Measurements from ENCODE around the gene SLC16A2.

Gene SLC16A2

GRCh38 chrX:74535086-74535407, 113.8 kb downstream of the SLC16A2 start:
- no peak for TF ChIP-seq CSRNP3 (CRISPR knock-in tag; IDR thresholded peaks at IDR 0.05)
- no peak for TF ChIP-seq ARNTL (CRISPR knock-in tag; IDR thresholded peaks at IDR 0.05; ENCODE audit: borderline replicate concordance, low read depth)
- TF ChIP-seq CSDC2 (CRISPR knock-in tag; IDR thresholded peaks at IDR 0.05), result no peak
- no peak for TF ChIP-seq PPARA (CRISPR knock-in tag; IDR thresholded peaks at IDR 0.05; ENCODE audit: borderline replicate concordance)
- TF ChIP-seq ISL1 (CRISPR knock-in tag; IDR thresholded peaks at IDR 0.05), result no peak
- no peak for TF ChIP-seq GLIS3 (CRISPR knock-in tag; IDR thresholded peaks at IDR 0.05)
- TF ChIP-seq BACH2 (CRISPR knock-in tag; IDR thresholded peaks at IDR 0.05; ENCODE audit: borderline replicate concordance), result no peak
- TF ChIP-seq TOX (CRISPR knock-in tag; IDR thresholded peaks at IDR 0.05; ENCODE audit: borderline replicate concordance), result no peak
- no peak for TF ChIP-seq ZFP3 (CRISPR knock-in tag; IDR thresholded peaks at IDR 0.05)
- peak; percentile 2; the same call in 2 of the 3 replicates for ATAC-seq

- TF ChIP-seq ZFP3 (CRISPR knock-in tag; IDR thresholded peaks at IDR 0.05) (no peak), CSRNP3 (CRISPR knock-in tag; IDR thresholded peaks at IDR 0.05) (no peak), TCF4 (CRISPR knock-in tag; IDR thresholded peaks at IDR 0.05; ENCODE audit: borderline replicate concordance) (no peak), SNAI2 (CRISPR knock-in tag; IDR thresholded peaks at IDR 0.05) (no peak), ZNF8 (CRISPR knock-in tag; IDR thresholded peaks at IDR 0.05) (no peak), ZNF70 (CRISPR knock-in tag; IDR thresholded peaks at IDR 0.05) (peak; percentile 21; the same call in 1 of the 2 replicates), ESRRG (CRISPR knock-in tag; IDR thresholded peaks at IDR 0.05) (no peak), POU6F1 (CRISPR knock-in tag; IDR thresholded peaks at IDR 0.05; ENCODE audit: borderline replicate concordance, low read depth) (no peak)
- peak; percentile 70 for ATAC-seq
Measured at GRCh38 chrX:74535408-74536151, 114.3 kb downstream of the SLC16A2 start.

- ATAC-seq, result peak; percentile 88
Measured at GRCh38 chrX:74536152-74536831, 115.0 kb downstream of the SLC16A2 start.

More at GRCh38 chrX:74536152-74536831, 115.0 kb downstream of the SLC16A2 start:
- TF ChIP-seq GLIS3 (CRISPR knock-in tag; IDR thresholded peaks at IDR 0.05) (no peak), ZNF8 (CRISPR knock-in tag; IDR thresholded peaks at IDR 0.05) (no peak), ZFP30 (CRISPR knock-in tag; IDR thresholded peaks at IDR 0.05) (no peak), TOX (CRISPR knock-in tag; IDR thresholded peaks at IDR 0.05; ENCODE audit: borderline replicate concordance) (no peak), PPARA (CRISPR knock-in tag; IDR thresholded peaks at IDR 0.05; ENCODE audit: borderline replicate concordance) (no peak), ZNF565 (CRISPR knock-in tag; conservative IDR thresholded peaks at IDR 0.05; ENCODE audit: low read depth) (no peak), POU6F1 (CRISPR knock-in tag; IDR thresholded peaks at IDR 0.05; ENCODE audit: borderline replicate concordance, low read depth) (no peak), ARNTL (CRISPR knock-in tag; IDR thresholded peaks at IDR 0.05; ENCODE audit: borderline replicate concordance, low read depth) (no peak), OSR1 (CRISPR knock-in tag; IDR thresholded peaks at IDR 0.05) (no peak), CSDC2 (CRISPR knock-in tag; IDR thresholded peaks at IDR 0.05) (no peak), ZFP3 (CRISPR knock-in tag; IDR thresholded peaks at IDR 0.05) (no peak), SNAI2 (CRISPR knock-in tag; IDR thresholded peaks at IDR 0.05) (no peak), ZC3H10 (CRISPR knock-in tag; IDR thresholded peaks at IDR 0.05) (no peak), RARB (CRISPR knock-in tag; IDR thresholded peaks at IDR 0.05) (no peak), PATZ1 (CRISPR knock-in tag; IDR thresholded peaks at IDR 0.05; ENCODE audit: borderline replicate concordance) (no peak), CSRNP3 (CRISPR knock-in tag; IDR thresholded peaks at IDR 0.05) (no peak), ESRRG (CRISPR knock-in tag; IDR thresholded peaks at IDR 0.05) (no peak), TCF4 (CRISPR knock-in tag; IDR thresholded peaks at IDR 0.05; ENCODE audit: borderline replicate concordance) (no peak), TSHZ2 (CRISPR knock-in tag; IDR thresholded peaks at IDR 0.05) (no peak)

All from SK-N-SH treated with all-trans-retinoic acid at 6 μM for 48 hours (cell line).